HG03521 (cell line): ENCODE measurements around the gene MYH8.

Source experiments
- ATAC-seq: cut with Tn5 transposase; IDR thresholded peaks from one replicate; pipeline ENCODE4 v1.9.1; 2021; ENCODE audit warnings: mild to moderate bottlenecking, moderate library complexity; ENCODE audit not compliant: unreplicated experiment

Gene MYH8

DNA sequence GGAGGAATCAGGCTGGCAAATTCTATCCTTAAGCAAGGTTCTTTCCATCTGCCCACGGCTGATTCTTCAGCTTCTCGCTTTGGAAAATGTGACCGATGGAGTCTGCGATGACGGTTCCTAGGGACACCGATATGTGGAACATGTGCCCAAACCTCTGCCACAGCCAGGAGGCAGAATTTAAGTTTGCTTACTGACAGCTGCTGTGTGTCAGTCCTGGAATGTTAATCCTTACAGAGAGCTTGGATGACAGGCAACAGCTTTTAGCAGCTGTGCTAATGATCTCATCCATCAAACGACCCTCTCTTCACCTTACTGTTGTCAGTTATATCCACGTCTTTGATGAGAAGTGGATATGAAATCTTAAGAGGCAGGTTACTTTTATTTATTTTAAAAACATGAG, 37.6 kb downstream of the MYH8 start:
- no peak for ATAC-seq

DNA sequence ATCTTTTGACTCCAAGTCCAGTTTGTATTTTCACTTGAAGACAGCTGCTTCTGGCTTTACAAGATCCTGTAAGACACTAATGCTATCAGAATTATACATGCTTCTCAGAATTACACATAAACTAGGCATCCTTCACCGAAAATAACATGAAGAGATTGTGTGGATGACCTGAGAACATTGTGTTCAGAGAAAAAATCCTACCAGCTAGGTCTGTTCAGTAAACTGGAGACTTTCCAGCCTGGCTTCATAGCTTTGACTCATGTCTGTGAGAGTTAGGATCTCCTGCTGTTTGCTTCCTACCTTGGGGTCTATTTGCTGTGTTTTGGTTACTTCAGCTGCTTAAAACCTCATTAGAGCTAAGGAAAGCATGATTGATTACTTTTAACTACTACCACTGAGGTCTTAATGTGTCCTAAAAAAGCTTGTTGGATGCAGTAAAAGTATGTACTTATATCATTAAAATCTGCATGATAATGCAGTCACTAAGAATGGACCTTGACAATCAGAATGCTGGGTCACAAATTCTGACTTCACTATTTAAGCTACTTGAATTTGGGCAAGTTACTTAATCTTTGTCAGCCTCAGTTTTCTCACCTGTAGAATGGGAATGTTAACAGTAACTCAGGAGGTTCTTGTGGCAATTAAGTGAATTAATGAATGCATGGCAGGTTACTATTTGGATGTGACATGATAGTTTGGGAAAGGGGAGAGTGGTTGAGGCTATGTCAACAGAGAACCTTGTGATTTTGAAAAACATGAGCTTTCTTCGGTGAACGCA, 40.9 kb downstream of the MYH8 start:
- no peak for ATAC-seq

DNA sequence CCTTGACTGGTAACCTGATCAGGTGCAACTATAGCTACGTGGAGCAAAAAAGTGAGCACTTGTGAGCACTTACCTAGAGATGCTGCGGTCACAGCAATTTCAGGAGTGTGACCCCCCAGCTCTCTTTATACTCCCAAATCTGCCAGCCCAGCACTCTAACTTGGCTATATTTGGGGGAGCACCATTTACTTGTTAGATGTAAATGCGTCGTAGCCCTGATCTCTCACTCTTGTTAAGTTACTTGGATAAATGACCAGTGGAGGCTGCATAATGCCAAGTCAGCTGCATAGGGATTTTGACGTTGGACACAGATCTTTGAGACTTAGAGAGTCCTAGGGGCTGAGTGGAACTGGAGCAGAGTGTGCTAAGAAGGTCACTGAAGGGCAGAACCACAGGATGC, 48.8 kb downstream of the MYH8 start, which contains the start of gene MYH13:
Gene MYH13 (minus strand): TSS at position 101 of the 400 bp plus-strand sequence. CDS start 8,476 bp downstream, outside the sequence.
- no peak for ATAC-seq

DNA sequence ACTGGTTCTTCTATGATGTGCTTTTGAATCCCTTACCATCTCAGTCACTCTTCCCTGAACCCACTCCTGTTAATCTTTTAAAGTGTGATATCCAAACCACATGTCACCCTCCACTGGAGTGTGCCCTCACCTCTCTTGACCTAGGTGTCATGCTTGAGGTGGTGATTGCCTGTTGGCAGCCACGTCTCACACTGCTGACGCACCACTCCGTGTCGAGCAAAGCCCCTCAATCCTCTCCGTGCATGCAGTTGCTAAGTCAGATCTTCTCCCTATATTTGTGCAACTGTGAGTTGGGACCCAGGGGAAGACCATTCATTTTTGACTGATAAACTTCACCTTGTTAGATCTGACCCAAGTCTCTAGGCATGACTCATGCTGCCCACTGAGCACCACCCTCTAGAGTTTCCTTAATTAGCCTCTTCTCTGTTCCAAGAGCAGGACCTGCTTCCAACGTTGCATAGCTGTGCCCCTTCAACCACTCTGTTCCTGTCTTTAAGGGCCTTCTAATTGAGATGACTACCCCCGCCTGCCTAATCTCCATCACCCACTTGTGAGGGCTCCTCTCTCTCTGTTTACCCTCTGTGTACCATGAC, 51.6 kb downstream of the MYH8 start:
- no peak for ATAC-seq

DNA sequence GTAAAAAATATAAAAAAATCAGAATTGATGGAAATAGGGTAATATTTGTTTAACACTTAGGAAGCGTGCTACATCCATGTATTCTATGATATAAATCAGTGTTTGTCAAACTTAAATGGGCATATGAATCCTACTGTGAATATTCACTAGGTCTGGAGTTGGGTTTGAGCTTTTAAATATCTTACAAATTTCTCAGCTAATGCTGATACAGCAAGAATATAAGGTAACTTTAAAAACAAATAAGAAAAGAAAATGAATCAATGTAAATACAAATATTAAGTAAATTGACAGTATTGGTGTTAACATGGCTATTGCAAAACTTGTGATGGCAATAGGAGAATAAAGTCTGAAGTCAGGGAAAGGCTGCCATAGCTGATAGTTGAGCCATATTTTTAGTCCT, 52.5 kb downstream of the MYH8 start:
- ATAC-seq: no peak

DNA sequence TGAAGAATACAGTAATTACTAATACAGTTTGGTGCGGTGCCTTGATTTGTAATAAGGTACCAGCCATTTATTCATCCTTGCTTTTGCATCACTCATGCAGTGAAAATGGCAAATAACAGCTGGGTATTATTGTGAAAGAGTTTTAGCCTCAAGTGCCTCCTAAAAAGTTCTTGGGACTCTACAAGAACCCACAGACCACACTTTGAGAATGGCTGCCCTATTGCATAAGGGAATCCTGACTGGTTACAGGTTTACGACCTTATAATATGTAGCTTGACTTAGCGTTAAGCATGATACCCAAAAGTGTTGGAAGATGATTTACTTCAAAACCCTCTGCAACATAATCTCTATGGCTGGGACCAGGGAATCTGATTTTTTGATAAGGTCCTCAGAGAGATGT, 53.2 kb downstream of the MYH8 start:
- no peak for ATAC-seq

DNA sequence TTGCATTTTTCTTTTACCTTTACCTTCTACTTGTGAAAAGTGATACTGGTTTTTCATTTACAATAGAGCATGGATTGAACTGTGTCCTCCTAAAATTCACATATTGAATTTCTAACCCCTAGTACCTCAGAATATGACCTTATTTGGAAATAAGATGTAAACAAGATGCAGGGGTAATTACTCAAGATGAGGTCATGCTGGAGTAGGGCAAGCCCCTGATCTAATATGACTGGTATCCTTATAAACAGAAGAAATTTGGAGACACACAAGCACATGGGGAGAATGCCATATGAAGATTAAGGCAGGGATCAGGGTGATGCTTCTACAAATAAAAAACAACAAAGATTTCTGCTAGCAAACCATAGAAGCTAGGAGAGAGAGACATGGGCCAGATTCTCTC, 61.2 kb downstream of the MYH8 start:
- no peak for ATAC-seq

DNA sequence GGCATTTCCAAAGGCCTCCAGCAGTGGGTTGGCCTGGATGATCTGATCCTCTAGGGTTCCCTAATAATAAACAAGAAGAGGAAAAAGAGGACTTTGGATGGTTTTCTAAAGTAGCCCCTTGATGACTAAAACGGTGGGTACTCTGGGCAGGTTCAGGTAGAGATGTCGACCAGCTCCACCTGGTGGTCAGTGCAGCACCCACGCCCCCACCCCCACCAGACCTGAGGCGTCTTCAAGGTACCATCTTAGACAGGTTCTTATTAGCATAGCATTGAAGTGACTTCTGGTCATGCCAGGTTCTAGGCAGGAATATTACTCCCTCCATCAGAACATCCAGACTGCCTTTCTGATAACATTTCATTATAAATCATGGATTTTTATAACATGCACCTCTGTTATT, 64.0 kb downstream of the MYH8 start:
- ATAC-seq: no peak

DNA sequence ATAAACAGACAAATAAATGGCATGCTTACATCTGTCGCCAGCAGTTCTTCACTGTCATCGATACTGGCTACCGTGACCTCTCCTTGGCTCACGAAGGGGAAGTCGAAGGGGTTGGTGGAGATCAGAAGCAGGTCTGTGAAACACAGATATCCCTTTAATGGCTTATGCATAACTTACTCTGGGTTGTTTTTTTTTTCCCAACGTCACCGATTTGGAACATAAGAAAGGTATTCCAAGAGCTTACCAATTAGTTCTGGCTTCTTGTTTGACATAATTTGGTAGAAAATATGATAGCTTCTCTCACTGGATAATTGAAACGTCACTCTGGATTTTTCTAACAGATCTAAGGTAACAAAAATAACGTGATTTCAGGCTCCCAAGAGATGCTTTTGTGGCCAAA, 67.1 kb downstream of the MYH8 start:
- no peak for ATAC-seq

DNA sequence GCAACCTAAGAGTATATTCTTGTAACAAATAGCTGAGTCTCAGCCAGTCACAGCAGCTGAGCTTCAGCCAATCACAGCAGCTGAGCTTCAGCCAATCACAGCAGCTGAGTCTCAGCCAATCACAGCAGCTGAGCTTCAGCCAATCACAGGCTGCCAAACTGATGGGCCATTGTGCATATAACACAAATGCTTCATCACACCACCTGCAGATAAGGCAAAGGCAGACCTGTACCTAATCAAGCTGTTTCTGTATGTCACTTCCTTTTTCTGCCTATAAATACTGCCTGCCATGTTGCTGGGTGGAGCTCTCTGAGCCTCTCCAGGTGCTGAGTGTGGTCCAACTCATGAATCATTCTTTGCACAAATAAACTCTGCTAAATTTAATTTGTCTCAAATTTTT, 68.9 kb downstream of the MYH8 start:
- no peak for ATAC-seq

DNA sequence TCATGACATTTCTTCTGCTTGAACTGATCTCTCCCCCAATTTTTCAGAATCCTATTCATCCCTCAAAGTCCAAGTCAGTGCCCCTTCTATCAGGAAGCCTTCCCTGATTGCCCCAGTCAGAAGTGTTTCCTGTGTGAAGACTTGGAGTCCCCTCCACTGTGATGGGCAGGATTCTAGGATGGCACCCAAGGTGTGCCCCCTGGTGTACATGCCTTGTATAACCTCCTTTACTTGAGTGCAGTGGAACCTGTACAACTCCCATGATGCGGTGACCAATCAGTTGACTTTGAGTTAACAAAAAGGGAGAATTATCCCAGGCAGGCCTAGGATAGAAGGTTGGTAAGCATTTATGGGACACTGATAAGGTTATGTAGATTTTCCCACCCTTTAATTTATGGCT, 72.3 kb downstream of the MYH8 start:
- ATAC-seq: no peak

DNA sequence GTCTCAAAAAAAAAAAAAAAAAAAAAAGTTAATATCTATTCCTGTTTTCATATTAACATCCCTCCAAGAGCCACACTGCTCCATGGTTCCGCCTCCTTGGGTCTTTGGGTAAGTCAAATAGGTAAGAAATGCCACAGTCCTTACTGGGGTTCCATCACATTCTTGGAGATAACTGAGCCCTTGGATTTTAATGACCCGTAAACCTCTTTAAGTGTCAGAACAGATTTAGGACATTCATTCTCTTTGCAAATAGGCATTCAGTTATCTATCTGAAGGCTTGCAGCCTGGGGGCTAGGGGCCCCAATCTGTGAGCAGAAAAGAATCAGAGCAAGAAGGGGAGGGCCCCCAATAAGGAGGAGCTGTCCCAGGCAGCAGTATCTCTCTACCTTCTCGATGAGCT, 76.9 kb downstream of the MYH8 start:
- no peak for ATAC-seq
